Measurements from ENCODE around the gene HOXD12. TPM values are rescaled to one million over a fixed set of nuclear protein-coding genes. Genes with fewer than 3 reads are reported as not detected.

Gene HOXD12
- total RNA-seq, 2 donors from 2014 or later, result 0.36 TPM; not detected in 1

- no peaks in the 10 kb centered on the region for H3K4me1 ChIP-seq (replicated peaks)
- H3K4me3 ChIP-seq, result no peak overlapping the region
- H3K27me3 ChIP-seq (replicated peaks; ENCODE audit: insufficient read depth), result no peaks in the 10 kb centered on the region
- peak overlapping the region in 1 of 2 donors; percentile 81 for H3K27ac ChIP-seq
- no peak for TF ChIP-seq POLR2AphosphoS5 (IDR thresholded peaks at IDR 0.05)
- TF ChIP-seq, protein P1, sequence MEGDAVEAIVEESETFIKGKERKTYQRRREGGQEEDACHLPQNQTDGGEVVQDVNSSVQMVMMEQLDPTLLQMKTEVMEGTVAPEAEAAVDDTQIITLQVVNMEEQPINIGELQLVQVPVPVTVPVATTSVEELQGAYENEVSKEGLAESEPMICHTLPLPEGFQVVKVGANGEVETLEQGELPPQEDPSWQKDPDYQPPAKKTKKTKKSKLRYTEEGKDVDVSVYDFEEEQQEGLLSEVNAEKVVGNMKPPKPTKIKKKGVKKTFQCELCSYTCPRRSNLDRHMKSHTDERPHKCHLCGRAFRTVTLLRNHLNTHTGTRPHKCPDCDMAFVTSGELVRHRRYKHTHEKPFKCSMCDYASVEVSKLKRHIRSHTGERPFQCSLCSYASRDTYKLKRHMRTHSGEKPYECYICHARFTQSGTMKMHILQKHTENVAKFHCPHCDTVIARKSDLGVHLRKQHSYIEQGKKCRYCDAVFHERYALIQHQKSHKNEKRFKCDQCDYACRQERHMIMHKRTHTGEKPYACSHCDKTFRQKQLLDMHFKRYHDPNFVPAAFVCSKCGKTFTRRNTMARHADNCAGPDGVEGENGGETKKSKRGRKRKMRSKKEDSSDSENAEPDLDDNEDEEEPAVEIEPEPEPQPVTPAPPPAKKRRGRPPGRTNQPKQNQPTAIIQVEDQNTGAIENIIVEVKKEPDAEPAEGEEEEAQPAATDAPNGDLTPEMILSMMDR (IDR thresholded peaks at IDR 0.05), result no peak
- no peak for TF ChIP-seq POLR2A (IDR thresholded peaks at IDR 0.05)
- intact Hi-C loops (cut with DNase I), result loop anchor here (5.0 to 10.0 kb wide), 2 partner anchors 687 to 1020 kb away; no protein-coding TSS in a partner anchor
- WGBS, result 52% methylated on average over 4 of the region's 4 CpGs
- no peaks in the 10 kb centered on the region for H3K9me3 ChIP-seq
- no peaks in the 10 kb centered on the region for H3K36me3 ChIP-seq
- no peak for DNase-seq (ENCODE audit: low spot score)
Measured at GRCh38 chr2:176127774-176128072, 28.1 kb downstream of the HOXD12 start.

- no peaks in the 10 kb centered on the region for H3K27me3 ChIP-seq (replicated peaks; ENCODE audit: insufficient read depth)
- DNase-seq (ENCODE audit: low spot score), result no peak
- H3K4me1 ChIP-seq (replicated peaks), result no peaks in the 10 kb centered on the region
- H3K27ac ChIP-seq, result peak overlapping the region in 1 of 2 donors; percentile 81
- no peaks in the 10 kb centered on the region for H3K36me3 ChIP-seq
- intact Hi-C loops (cut with DNase I), result loop anchor here (5.0 to 10.0 kb wide), 2 partner anchors 686 to 1019 kb away; no protein-coding TSS in a partner anchor
- 38% methylated on average over 49 of the region's 49 CpGs for WGBS
- TF ChIP-seq POLR2AphosphoS5 (IDR thresholded peaks at IDR 0.05) (no peak), POLR2A (IDR thresholded peaks at IDR 0.05) (no peak)
- TF ChIP-seq, protein P1 (IDR thresholded peaks at IDR 0.05), result no peak
- no peaks in the 10 kb centered on the region for H3K9me3 ChIP-seq
- H3K4me3 ChIP-seq, result no peak overlapping the region
Measured at GRCh38 chr2:176128172-176128981, 28.8 kb downstream of the HOXD12 start.

DNA sequence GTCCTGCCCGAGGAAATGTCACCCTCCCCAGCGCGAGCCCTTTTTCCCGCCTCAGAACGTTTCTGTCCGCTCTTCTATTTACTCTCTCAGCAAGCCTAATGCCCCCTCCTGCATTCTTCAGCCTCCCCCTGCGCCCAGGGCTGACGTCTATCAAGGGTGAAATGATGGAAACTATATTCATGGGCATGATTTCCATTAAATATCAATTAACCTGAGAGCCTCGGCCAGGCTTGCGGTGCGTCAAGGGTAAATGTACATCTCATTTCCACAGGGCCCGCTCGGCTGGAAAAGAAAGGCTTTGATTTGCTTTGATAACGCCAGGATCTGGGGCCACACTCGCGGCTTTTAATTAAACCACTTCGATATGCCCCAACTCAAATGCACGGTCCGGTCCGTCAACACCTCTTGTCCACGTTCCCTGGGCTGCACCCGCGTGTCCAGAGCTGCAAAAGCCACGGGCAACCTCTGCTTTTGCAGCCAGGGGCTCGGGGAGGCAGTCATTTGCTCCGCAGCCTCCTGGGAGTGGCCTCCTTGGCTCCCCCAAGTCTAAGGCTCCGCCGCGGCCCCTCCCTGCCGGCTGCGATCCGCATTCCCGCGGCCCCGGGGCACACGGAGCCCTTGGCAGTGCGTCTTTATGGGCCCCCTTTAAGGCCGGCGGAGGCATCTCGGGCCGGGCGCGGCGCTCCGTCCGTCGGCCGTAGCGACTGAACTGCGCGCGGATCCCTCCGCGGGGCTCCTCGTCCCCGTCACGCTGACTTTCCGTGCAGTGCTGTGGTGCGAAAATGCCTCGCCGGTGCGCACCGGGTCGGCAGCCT is 29.6 kb downstream of the HOXD12 start, which contains the start of gene HOXD8:
Gene HOXD8 (plus strand): TSS at position 724 of the 815 bp plus-strand sequence. CDS start 662 bp downstream, outside the sequence.
- H3K4me3 ChIP-seq, result peak within 1 kb of the TSS; percentile 39 to 52
- intact Hi-C loops (cut with DNase I), result loop anchor here (5.0 to 10.0 kb wide), 2 partner anchors 686 to 1018 kb away; no protein-coding TSS in a partner anchor
- H3K27ac ChIP-seq, result peak within 1 kb of the TSS; percentile 72 to 81
- TF ChIP-seq, protein P1 (IDR thresholded peaks at IDR 0.05), result peak in 1 of 4 experiments; percentile 20
- TF ChIP-seq POLR2AphosphoS5 (IDR thresholded peaks at IDR 0.05) (peak; percentile 48), POLR2A (IDR thresholded peaks at IDR 0.05) (no peak)
- 4% methylated on average over 64 of the region's 64 CpGs for WGBS
- H3K9me3 ChIP-seq, result no peaks in the 10 kb centered on the region
- no peaks in the 10 kb centered on the region for H3K4me1 ChIP-seq (replicated peaks)
- no peak for DNase-seq (ENCODE audit: low spot score)
- no peaks in the 10 kb centered on the region for H3K27me3 ChIP-seq (replicated peaks; ENCODE audit: insufficient read depth)
- H3K36me3 ChIP-seq, result no peaks in the 10 kb centered on the region

GRCh38 chr2:176129813-176130146 is 30.2 kb downstream of the HOXD12 start:
- peak overlapping the region; percentile 72 to 81 for H3K27ac ChIP-seq
- no peak for TF ChIP-seq POLR2AphosphoS5 (IDR thresholded peaks at IDR 0.05)
- TF ChIP-seq, protein P1 (IDR thresholded peaks at IDR 0.05), result no peak
- no peak for TF ChIP-seq POLR2A (IDR thresholded peaks at IDR 0.05)
- peak overlapping the region; percentile 39 to 52 for H3K4me3 ChIP-seq
- H3K9me3 ChIP-seq, result no peaks in the 10 kb centered on the region
- no peaks in the 10 kb centered on the region for H3K4me1 ChIP-seq (replicated peaks)
- intact Hi-C loops (cut with DNase I), result loop anchor here (5.0 to 10.0 kb wide), 2 partner anchors 685 to 1018 kb away; no protein-coding TSS in a partner anchor
- no peaks in the 10 kb centered on the region for H3K27me3 ChIP-seq (replicated peaks; ENCODE audit: insufficient read depth)
- H3K36me3 ChIP-seq, result no peaks in the 10 kb centered on the region
- no peak for DNase-seq (ENCODE audit: low spot score)
- WGBS, result 2% methylated on average over 43 of the region's 43 CpGs

All from prostate gland (tissue), 2 donors.